Measurements from ENCODE around the gene ADISSP.

Gene ADISSP

DNA sequence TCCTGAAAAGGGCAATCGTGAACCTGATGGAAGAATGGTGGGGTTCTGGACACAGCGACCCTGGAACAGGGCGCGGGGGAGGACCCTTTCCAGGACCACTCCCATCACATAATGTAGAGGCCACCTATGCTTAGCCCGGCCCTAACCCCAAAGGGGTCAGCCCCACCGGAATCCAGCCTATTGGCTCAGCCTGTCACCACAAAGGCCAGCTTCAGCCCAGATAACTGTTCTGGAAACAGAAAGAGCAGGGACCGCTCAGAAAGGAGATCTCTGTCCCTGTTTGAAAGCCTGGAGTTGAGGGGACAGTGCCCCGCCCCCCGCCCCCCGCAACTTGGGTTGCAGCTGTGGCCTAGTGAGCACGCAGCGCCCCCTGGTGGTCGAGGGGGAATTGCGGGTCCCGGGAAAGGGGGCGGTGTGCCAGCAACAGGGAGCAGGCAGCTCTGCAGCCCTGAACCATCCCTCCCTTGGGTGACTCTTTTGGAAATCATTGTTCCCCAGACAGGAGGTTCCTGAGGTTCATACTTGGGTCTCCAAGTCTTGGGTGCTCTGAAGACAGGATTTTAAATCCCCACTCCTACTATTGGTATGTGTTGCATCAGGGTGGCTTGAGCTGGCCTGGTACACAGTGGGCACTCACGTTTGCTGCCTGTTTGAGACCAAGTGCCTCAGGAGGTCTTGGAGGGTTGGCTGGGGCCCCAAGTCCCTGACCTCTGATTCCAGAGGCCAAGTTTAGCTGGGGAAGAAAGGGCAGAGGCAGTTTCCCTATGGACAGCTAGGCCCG is 56.7 kb downstream of the ADISSP start:
- H3K36me3 ChIP-seq (ENCODE audit: low read length), result no peaks in the 10 kb centered on the region
- H3K4me3 ChIP-seq (ENCODE audit: insufficient read depth, low read length, poor library complexity, severe bottlenecking), result no peak overlapping the region
- no peaks in the 10 kb centered on the region for H3F3A ChIP-seq (ENCODE audit: insufficient read depth)
- H3K27ac ChIP-seq (ENCODE audit: low read depth, low read length), result no peak overlapping the region
- no peaks in the 10 kb centered on the region for H3K79me2 ChIP-seq (ENCODE audit: insufficient read depth, low read length)
- H3K9ac ChIP-seq (ENCODE audit: low read length), result no peak overlapping the region
- no peaks in the 10 kb centered on the region for H3K27me3 ChIP-seq (ENCODE audit: low read length)
- no peaks in the 10 kb centered on the region for H3K9me2 ChIP-seq (replicated peaks; ENCODE audit: insufficient read depth, low read length)
- H3K9me3 ChIP-seq (ENCODE audit: insufficient read depth, low read length), result no peaks in the 10 kb centered on the region
- H3K4me2 ChIP-seq (ENCODE audit: low read depth, low read length, poor library complexity, severe bottlenecking), result no peak overlapping the region
- no peaks in the 10 kb centered on the region for H4K20me1 ChIP-seq (ENCODE audit: low read depth, low read length)
- H2AFZ ChIP-seq (ENCODE audit: low read depth, low read length, severe bottlenecking), result no peak overlapping the region
- TF ChIP-seq, protein P1, sequence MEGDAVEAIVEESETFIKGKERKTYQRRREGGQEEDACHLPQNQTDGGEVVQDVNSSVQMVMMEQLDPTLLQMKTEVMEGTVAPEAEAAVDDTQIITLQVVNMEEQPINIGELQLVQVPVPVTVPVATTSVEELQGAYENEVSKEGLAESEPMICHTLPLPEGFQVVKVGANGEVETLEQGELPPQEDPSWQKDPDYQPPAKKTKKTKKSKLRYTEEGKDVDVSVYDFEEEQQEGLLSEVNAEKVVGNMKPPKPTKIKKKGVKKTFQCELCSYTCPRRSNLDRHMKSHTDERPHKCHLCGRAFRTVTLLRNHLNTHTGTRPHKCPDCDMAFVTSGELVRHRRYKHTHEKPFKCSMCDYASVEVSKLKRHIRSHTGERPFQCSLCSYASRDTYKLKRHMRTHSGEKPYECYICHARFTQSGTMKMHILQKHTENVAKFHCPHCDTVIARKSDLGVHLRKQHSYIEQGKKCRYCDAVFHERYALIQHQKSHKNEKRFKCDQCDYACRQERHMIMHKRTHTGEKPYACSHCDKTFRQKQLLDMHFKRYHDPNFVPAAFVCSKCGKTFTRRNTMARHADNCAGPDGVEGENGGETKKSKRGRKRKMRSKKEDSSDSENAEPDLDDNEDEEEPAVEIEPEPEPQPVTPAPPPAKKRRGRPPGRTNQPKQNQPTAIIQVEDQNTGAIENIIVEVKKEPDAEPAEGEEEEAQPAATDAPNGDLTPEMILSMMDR (IDR thresholded peaks at IDR 0.05; ENCODE audit: insufficient read depth, low read length, poor library complexity, severe bottlenecking), result peak; percentile 93
- no peak for TF ChIP-seq EZH2phosphoT487 (conservative IDR thresholded peaks at IDR 0.05; ENCODE audit: low read length)

DNA sequence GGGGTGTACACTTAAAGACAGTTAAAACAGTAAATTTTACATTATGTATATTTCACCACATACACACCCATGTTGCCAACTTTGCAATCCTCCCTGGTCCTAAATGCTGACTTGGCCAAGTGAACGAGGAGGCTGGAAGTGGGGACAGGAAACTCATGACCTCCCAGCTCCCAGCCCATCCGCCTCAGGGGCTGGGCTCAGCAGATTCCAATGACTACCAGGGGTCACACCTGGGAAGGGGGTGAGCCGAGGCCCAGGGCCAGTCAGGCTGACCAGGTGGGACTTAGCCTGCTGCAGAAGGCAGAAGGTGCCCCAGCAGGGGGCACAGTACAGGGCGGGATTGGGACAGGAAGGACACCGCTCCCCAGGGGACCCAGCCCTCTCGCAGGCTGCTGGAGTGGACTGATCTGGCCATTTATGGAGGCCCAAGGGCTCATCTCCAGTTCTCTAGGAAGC is 57.5 kb downstream of the ADISSP start:
- no peaks in the 10 kb centered on the region for H3K9me2 ChIP-seq (replicated peaks; ENCODE audit: insufficient read depth, low read length)
- no peaks in the 10 kb centered on the region for H4K20me1 ChIP-seq (ENCODE audit: low read depth, low read length)
- no peaks in the 10 kb centered on the region for H3K36me3 ChIP-seq (ENCODE audit: low read length)
- no peaks in the 10 kb centered on the region for H3K27me3 ChIP-seq (ENCODE audit: low read length)
- H2AFZ ChIP-seq (ENCODE audit: low read depth, low read length, severe bottlenecking), result no peak overlapping the region
- no peak overlapping the region for H3K27ac ChIP-seq (ENCODE audit: low read depth, low read length)
- no peak overlapping the region for H3K4me3 ChIP-seq (ENCODE audit: insufficient read depth, low read length, poor library complexity, severe bottlenecking)
- no peak overlapping the region for H3K9ac ChIP-seq (ENCODE audit: low read length)
- H3K9me3 ChIP-seq (ENCODE audit: insufficient read depth, low read length), result no peaks in the 10 kb centered on the region
- no peaks in the 10 kb centered on the region for H3F3A ChIP-seq (ENCODE audit: insufficient read depth)
- no peaks in the 10 kb centered on the region for H3K79me2 ChIP-seq (ENCODE audit: insufficient read depth, low read length)
- TF ChIP-seq, protein P1 (IDR thresholded peaks at IDR 0.05; ENCODE audit: insufficient read depth, low read length, poor library complexity, severe bottlenecking), result no peak
- TF ChIP-seq EZH2phosphoT487 (conservative IDR thresholded peaks at IDR 0.05; ENCODE audit: low read length), result no peak
- no peak overlapping the region for H3K4me2 ChIP-seq (ENCODE audit: low read depth, low read length, poor library complexity, severe bottlenecking)

DNA sequence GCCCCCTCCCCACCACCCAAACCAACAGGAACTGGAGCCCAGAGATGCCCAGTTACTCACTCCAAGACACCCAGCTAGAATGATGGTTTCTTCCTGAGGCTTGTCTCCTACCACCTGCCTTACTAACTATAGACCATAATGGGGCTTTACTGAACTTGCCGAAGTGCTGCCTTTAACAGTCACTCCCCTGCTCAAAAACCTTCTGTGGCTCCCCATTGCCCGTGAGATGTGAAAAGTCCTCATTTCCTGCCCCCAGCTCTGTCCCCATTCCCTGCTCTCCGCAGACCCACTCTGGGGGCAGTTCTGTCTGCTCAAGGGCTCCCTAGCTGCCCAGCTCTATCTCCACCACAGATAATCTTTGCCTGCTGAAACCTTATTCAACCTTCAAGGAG is 60.0 kb downstream of the ADISSP start:
- Histone ChIP-seq H3K9me2 (replicated peaks; ENCODE audit: insufficient read depth, low read length) (no peaks in the 10 kb centered on the region), H3K27me3 (ENCODE audit: low read length) (no peaks in the 10 kb centered on the region), H3K27ac (ENCODE audit: low read depth, low read length) (no peak overlapping the region), H3F3A (ENCODE audit: insufficient read depth) (no peaks in the 10 kb centered on the region), H3K4me3 (ENCODE audit: insufficient read depth, low read length, poor library complexity, severe bottlenecking) (no peak overlapping the region), H3K9me3 (ENCODE audit: insufficient read depth, low read length) (no peaks in the 10 kb centered on the region), H4K20me1 (ENCODE audit: low read depth, low read length) (no peaks in the 10 kb centered on the region), H3K79me2 (ENCODE audit: insufficient read depth, low read length) (no peaks in the 10 kb centered on the region), H3K36me3 (ENCODE audit: low read length) (no peaks in the 10 kb centered on the region), H3K4me2 (ENCODE audit: low read depth, low read length, poor library complexity, severe bottlenecking) (no peak overlapping the region), H3K9ac (ENCODE audit: low read length) (no peak overlapping the region), H2AFZ (ENCODE audit: low read depth, low read length, severe bottlenecking) (no peak overlapping the region)
- TF ChIP-seq EZH2phosphoT487 (conservative IDR thresholded peaks at IDR 0.05; ENCODE audit: low read length), result no peak
- TF ChIP-seq, protein P1 (IDR thresholded peaks at IDR 0.05; ENCODE audit: insufficient read depth, low read length, poor library complexity, severe bottlenecking), result no peak

Data from SU-DHL-6 (cell line).